WERI-Rb-1 (cell line): ENCODE measurements around the gene MMD.
"Not testable (repeated sequence)": the region's sequence is repeated elsewhere in the genome, so short reads cannot be mapped to it uniquely, and the experiment has no call there.

Experiments
- DNase-seq: peaks from one replicate; pipeline ENCODE4 v3.0.0-alpha.2; 2020
- H3K27ac ChIP-seq: fragments of 250-450 bp; sonication (Bioruptor Pico); 2 replicates; pipeline ENCODE4 v1.5.1; 2020; ENCODE audit warnings: mild to moderate bottlenecking, moderate library complexity
- H3K27me3 ChIP-seq: fragments of 250-450 bp; sonication (Bioruptor Pico); 2 replicates; pipeline ENCODE4 v1.5.1; 2021; ENCODE audit warnings: mild to moderate bottlenecking, low read depth, moderate library complexity; ENCODE audit not compliant: insufficient read depth, severe bottlenecking
- H3K36me3 ChIP-seq: fragments of 250-450 bp; sonication (Bioruptor Pico); 2 replicates; pipeline ENCODE4 v1.5.1; 2020; ENCODE audit warnings: mild to moderate bottlenecking, moderate library complexity
- H3K4me3 ChIP-seq: 2 replicates; pipeline ENCODE4 v1.5.1; 2011; ENCODE audit warnings: low read depth, mild to moderate bottlenecking, control low read depth, low read length
- H3K9me3 ChIP-seq: fragments of 250-450 bp; sonication (Bioruptor Pico); 2 replicates; pipeline ENCODE4 v1.5.1; 2021; ENCODE audit warnings: mild to moderate bottlenecking, moderate library complexity; ENCODE audit not compliant: severe bottlenecking
- TF ChIP-seq, protein P1 (sequence below): IDR thresholded peaks from 2 replicates; pipeline ENCODE4 v1.5.1; 2011; ENCODE audit warnings: low read depth, mild to moderate bottlenecking, control low read depth, inconsistent platforms, low read length

MMD gene

DNA sequence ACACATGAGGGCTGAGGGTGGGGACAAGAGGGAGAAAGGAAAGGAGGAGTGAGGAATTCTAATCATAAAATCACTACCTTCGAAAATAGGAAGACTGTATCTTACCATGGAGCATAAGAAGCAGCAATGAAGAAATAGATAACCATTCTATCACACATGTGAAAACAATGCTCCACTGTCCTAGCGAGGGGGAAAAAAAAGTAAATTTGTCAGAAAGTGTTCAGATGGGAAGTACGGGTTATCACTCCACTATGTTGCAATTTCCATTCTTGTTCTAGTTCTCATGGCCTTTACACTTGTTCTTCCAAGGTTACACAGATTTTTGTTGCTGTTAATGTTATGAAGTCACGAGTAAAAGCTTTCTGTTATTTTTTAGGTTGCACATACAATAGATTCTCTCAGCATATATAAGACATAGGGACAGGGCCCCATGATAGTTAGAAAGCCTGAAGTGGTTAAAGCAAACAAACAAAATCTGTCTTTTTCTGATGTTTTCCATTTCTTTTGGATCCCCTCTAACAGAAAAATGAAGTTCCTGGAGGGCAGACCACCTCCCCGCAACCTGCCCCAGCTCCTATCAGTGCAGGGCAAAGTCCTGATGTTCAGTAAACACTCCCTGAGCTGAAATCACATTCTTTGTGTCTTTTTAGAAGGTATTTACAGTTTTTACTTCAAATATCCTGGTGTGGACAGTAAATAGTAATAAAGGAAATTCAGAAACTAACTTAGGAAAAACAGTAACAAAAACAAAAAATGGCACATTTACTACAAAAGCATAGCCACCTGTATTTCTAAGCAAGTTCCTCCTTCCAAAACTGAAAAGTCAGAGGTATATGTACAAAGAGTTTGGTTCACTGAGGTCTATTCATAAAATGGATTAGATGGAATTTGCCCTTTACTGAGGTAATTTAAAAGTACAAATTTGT lies 13.7 kb downstream of the MMD start:
- DNase-seq, result no peak
- H3K27ac ChIP-seq, result no peak overlapping the region
- H3K9me3 ChIP-seq, result no peaks in the 10 kb centered on the region
- H3K27me3 ChIP-seq, result no peaks in the 10 kb centered on the region
- TF ChIP-seq, protein P1, sequence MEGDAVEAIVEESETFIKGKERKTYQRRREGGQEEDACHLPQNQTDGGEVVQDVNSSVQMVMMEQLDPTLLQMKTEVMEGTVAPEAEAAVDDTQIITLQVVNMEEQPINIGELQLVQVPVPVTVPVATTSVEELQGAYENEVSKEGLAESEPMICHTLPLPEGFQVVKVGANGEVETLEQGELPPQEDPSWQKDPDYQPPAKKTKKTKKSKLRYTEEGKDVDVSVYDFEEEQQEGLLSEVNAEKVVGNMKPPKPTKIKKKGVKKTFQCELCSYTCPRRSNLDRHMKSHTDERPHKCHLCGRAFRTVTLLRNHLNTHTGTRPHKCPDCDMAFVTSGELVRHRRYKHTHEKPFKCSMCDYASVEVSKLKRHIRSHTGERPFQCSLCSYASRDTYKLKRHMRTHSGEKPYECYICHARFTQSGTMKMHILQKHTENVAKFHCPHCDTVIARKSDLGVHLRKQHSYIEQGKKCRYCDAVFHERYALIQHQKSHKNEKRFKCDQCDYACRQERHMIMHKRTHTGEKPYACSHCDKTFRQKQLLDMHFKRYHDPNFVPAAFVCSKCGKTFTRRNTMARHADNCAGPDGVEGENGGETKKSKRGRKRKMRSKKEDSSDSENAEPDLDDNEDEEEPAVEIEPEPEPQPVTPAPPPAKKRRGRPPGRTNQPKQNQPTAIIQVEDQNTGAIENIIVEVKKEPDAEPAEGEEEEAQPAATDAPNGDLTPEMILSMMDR, result no peak
- peaks cover 85% of the 10 kb centered on the region for H3K36me3 ChIP-seq
- no peak overlapping the region for H3K4me3 ChIP-seq

- TF ChIP-seq, protein P1, result no peak
- no peak overlapping the region for H3K4me3 ChIP-seq
- peaks cover 79% of the 10 kb centered on the region for H3K36me3 ChIP-seq
- no peak for DNase-seq
- H3K27ac ChIP-seq, result no peak overlapping the region
- H3K27me3 ChIP-seq, result no peaks in the 10 kb centered on the region
- H3K9me3 ChIP-seq, result no peaks in the 10 kb centered on the region
Measured at GRCh38 chr17:55405600-55405999, 16.0 kb downstream of the MMD start.

GRCh38 chr17:55404197-55404596 lies 17.4 kb downstream of the MMD start:
- not testable (repeated sequence) for H3K27ac ChIP-seq, H3K27me3 ChIP-seq, H3K4me3 ChIP-seq, H3K9me3 ChIP-seq, DNase-seq
- peaks cover 72% of the 10 kb centered on the region for H3K36me3 ChIP-seq

DNA sequence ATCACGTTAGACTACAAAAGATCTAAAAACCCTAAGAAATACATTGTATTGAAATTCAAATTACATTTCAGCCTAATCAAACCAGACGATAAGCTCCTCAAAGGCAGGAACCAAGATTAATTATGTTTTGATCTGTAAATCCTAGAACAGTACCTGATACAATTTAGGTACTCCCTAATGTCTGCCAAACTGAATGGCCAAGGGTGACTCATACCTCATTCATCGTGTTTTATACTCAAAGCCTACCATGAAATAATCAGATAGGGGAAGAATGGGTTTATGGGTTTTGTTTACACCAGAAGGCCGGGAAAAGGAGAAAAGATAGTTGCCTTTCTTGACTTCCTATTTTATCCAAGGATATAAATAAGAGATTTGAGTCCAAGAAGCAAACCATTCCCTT lies 19.3 kb downstream of the MMD start:
- Histone ChIP-seq H3K36me3 (peaks cover 55% of the 10 kb centered on the region), H3K9me3 (no peaks in the 10 kb centered on the region)

GRCh38 chr17:55398689-55399088 lies 22.9 kb downstream of the MMD start:
- H3K9me3 ChIP-seq, result no peaks in the 10 kb centered on the region
- H3K27me3 ChIP-seq, result no peaks in the 10 kb centered on the region
- DNase-seq, result no peak
- TF ChIP-seq, protein P1, result no peak
- H3K27ac ChIP-seq, result no peak overlapping the region
- peaks cover 28% of the 10 kb centered on the region for H3K36me3 ChIP-seq
- H3K4me3 ChIP-seq, result no peak overlapping the region

More for the DNA sequence above, 19.3 kb downstream of the MMD start:
- DNase-seq, result no peak
- H3K4me3 ChIP-seq, result no peak overlapping the region
- TF ChIP-seq, protein P1, result no peak
- no peaks in the 10 kb centered on the region for H3K27me3 ChIP-seq
- H3K27ac ChIP-seq, result no peak overlapping the region

DNA sequence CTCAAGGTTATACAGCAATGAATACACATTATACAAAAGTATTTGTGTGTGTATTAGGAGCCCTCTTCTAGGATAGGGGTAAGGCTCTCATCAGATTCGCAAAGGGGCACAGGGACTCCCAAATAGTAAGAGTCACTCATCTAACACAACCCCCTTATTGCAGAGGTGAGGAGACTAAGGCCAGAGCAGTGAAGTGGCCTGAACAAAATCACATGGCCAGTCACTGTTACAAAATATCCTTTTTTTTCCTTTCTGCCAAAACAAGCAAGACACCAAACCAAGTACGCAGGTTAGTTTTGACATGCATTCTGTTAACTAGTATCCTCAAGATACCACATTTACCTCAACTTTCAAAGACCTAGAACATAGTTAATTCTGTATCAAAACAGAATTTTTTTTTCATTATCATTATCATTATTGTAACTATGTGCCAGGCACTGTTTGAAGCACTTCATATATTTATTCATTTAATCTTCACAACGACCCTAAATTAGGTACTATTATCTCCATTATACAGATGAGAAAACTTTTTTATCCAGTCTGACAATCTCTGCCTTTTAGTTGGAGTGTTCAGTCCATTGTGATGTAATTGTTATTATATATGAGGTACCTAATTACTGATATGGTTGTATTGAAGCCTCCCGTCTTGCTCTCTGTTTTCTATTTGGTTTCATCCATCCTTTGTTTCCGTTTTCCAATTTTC lies 25.7 kb downstream of the MMD start:
- no peaks in the 10 kb centered on the region for H3K27me3 ChIP-seq
- TF ChIP-seq, protein P1, result no peak
- no peak overlapping the region for H3K4me3 ChIP-seq
- DNase-seq, result no peak
- no peak overlapping the region for H3K27ac ChIP-seq
- no peaks in the 10 kb centered on the region for H3K9me3 ChIP-seq
- H3K36me3 ChIP-seq, result peaks cover 12% of the 10 kb centered on the region
